Measurements from ENCODE around the gene CAPS.

DNA sequence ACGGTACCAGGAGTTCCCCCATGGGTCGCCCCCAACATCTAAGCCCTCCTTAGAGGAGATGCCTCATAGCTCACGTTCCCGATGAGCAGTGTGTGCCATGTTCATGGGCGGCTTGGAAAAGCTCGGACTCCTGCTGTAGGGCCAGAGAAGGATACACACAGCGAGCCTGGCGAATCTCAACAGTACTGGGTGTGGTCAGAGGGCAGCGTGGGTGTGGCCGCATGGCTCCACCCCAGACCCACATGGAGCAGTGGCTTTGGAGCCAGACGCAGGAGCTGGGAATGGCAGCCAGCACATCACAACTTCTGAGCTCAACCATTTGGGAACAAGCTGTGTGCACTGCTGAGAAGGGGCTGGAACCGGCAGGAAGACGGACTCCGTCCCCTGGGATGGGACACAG, 15.6 kb downstream of the CAPS start:
- TF ChIP-seq POLR2A (IDR thresholded peaks at IDR 0.05) (no peak), CTCF (IDR thresholded peaks at IDR 0.05) (no peak), EP300 (IDR thresholded peaks at IDR 0.05) (no peak)
